ENCODE data around the gene GEMIN2.
"Not testable (repeated sequence)": the region's sequence is repeated elsewhere in the genome, so short reads cannot be mapped to it uniquely, and the experiment has no call there.

GEMIN2 gene, protein sequence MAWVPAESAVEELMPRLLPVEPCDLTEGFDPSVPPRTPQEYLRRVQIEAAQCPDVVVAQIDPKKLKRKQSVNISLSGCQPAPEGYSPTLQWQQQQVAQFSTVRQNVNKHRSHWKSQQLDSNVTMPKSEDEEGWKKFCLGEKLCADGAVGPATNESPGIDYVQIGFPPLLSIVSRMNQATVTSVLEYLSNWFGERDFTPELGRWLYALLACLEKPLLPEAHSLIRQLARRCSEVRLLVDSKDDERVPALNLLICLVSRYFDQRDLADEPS

DNA sequence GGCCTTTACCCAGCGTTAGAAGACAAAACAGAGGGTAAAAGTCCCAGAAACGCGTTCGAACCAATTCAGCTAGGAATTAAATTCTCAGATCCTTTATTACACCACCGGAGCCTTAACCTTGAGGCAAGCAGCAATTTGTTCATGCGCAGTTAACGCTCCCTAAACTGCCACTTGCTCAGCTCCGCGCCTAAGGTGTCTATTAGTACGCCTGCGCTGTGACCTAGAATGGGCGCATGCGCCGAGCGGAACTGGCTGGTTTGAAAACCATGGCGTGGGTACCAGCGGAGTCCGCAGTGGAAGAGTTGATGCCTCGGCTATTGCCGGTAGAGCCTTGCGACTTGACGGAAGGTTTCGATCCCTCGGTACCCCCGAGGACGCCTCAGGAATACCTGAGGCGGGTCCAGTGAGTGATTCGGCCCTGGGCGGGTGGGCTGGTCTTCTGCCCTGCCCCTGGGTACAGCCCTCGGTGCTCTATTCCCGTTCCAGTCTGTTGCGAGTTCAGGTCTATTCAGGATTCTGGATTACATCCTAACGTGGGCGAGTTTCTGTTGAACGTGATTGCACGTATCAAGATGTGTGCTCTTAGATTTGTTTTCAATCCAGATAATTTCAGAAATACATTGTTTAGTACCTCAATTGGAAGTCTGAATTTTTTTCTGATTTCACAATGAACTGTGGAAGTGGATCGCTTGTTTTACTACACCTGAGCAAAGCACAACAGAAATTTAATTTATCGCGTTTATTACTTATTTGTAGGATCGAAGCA lies at the start of gene GEMIN2:
GEMIN2 (plus strand) TSS at position 251 of the 766 bp plus-strand sequence; CDS start at position 267, 16 bp downstream.
- Mint-ChIP-seq H3K27me3 (no peaks in the 10 kb centered on the region), H3K27ac (peak within 1 kb of the TSS; percentile 96), H3K36me3 (ENCODE audit: low read depth) (peaks cover 24% of the 10 kb centered on the region), H3K4me1 (ENCODE audit: low read depth) (peaks cover 29% of the 10 kb centered on the region), H3K9me3 (no peaks in the 10 kb centered on the region), H3K4me3 (peak within 1 kb of the TSS; percentile 98)

DNA sequence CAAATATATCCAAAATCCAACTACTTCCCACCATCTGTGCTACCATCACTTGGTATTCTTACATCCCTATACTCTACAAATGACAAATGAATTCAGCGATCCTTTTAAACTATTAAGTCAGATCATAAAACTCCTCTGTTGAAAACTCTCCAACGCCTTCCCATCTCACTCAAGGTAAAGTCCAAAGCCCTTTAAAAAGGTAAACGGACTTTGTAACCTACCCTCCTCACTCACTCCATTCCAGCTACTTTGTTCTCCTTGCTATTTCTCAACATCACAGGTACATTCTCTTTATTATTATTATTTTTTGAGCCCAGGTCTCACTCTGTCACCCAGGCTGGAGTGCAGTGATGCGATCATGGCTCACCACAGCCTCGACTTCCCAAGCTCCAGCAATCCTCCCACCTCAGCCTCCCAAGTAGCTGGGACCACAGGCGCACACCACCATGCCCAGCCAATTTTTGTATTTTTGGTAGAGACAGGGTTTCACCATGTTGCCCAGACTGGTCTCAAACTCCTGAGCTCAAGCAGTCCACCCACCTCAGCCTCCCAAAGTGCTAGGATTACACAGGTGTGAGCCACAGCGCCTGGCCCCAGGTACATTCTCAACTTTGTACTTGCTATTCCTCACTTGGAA lies 44.8 kb upstream of the GEMIN2 start:
- not testable (repeated sequence) for H3K9me3 Mint-ChIP-seq; H3K27ac Mint-ChIP-seq; H3K4me1 Mint-ChIP-seq (ENCODE audit: low read depth); H3K4me3 Mint-ChIP-seq; H3K27me3 Mint-ChIP-seq
- peaks cover 56% of the 10 kb centered on the region for H3K36me3 Mint-ChIP-seq (ENCODE audit: low read depth)

DNA sequence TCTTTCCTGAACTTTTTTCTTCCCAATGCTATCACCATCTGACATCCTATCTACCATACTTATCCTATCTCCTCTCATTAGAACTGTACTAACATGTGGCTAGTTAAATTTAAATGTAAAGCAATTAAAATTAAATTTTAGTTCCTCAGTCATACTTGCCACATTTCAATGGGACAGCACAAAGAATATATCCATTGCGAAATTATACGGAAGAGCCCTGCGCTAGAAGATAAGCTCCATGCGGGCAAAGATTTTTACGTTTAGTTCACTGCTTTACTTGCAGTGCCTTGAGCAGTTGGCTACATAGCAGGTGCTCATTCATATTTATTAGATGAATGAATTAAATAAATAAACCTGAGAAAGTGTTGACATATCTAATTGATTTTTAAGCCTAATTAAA lies 44.2 kb upstream of the GEMIN2 start:
- no peak overlapping the region for H3K4me3 Mint-ChIP-seq
- H3K4me1 Mint-ChIP-seq (ENCODE audit: low read depth) = no peaks in the 10 kb centered on the region
- no peaks in the 10 kb centered on the region for H3K9me3 Mint-ChIP-seq
- H3K27me3 Mint-ChIP-seq = no peaks in the 10 kb centered on the region
- no peak overlapping the region for H3K27ac Mint-ChIP-seq
- H3K36me3 Mint-ChIP-seq (ENCODE audit: low read depth) = peaks cover 53% of the 10 kb centered on the region

DNA sequence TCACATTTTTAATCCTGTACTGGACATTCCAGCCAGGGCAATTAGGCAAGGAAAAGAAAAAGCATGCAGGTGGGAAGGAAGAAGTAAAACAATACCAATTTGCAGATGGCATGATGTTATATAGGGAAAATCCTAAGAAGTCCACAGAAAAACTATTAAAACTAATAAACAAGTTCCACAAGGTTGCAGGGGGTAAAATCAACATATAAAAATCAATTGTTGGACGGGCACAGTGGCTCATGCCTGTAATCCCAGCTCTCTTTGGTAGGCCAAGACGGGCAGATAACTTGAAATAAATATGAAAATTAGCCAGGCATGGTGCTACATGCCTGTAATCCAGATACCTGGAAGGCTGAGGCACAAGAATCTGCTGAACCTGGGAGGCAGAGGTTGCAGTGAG lies 43.0 kb upstream of the GEMIN2 start:
- Mint-ChIP-seq H3K27ac (no peak overlapping the region), H3K9me3 (no peaks in the 10 kb centered on the region), H3K4me1 (ENCODE audit: low read depth) (no peaks in the 10 kb centered on the region), H3K4me3 (no peak overlapping the region), H3K27me3 (no peaks in the 10 kb centered on the region), H3K36me3 (ENCODE audit: low read depth) (peaks cover 53% of the 10 kb centered on the region)

DNA sequence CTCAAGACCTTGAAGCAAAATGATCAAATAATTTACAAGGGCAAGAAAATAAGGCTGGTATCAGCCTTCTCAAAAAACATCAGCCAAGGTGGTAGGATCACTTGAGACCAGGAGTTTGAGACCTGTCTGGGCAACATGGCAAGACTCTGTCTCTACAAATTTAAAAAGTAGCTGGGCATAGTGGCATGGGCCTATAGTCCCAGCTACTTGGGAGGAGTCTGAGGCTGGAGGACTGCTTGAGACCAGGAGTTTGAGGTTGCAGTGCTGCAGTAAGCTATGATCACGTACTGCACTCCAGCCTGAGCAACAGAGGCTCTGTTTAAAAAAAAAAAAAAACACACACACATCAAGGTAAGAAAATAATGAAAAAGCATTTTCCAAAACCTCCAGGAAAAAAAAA lies 33.2 kb upstream of the GEMIN2 start:
- Mint-ChIP-seq H3K9me3 (no peaks in the 10 kb centered on the region), H3K4me3 (no peak overlapping the region), H3K36me3 (ENCODE audit: low read depth) (peaks cover 61% of the 10 kb centered on the region), H3K4me1 (ENCODE audit: low read depth) (no peaks in the 10 kb centered on the region), H3K27ac (no peak overlapping the region), H3K27me3 (no peaks in the 10 kb centered on the region)

DNA sequence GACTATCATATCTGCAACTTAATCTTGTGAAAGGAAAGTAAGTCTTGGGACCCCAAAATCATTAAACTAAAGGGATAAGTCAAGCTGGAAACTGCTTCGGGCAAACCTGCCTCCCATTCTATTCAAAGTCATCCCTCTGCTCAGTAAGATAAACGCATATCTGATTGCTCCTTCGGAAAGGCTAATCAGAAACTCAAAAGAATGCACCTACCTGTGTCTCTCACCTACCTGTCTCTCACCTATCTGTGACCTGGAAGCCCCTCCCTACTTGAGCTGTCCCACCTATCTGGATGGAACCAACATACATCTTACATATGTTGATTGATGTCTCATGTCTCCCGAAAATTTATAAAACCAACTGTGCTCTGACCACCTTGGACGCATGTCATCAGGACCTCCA lies 31.0 kb upstream of the GEMIN2 start:
- Mint-ChIP-seq H3K9me3 (no peaks in the 10 kb centered on the region), H3K4me3 (no peak overlapping the region), H3K4me1 (ENCODE audit: low read depth) (no peaks in the 10 kb centered on the region), H3K27ac (no peak overlapping the region), H3K36me3 (ENCODE audit: low read depth) (peaks cover 65% of the 10 kb centered on the region), H3K27me3 (no peaks in the 10 kb centered on the region)

DNA sequence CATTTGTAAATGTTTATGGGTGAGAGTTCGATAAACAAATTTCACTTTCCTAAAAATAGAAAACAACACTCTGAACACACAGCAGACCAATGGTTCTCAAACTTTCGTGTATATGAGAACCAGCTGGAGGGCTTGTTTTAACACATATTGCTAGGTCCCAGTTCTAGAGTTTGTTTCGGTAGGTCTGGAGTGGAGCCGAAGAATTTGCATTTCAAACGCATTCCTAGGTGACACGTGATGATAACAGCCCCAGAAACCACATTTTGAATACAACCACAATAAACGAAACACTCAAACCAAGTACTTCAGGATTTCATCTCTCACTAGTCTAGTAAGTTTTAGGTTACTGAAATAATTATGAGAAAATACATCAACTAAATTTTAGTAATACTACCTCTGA lies 28.2 kb upstream of the GEMIN2 start:
- Mint-ChIP-seq H3K27ac (no peak overlapping the region), H3K9me3 (no peaks in the 10 kb centered on the region), H3K36me3 (ENCODE audit: low read depth) (peaks cover 69% of the 10 kb centered on the region)

DNA sequence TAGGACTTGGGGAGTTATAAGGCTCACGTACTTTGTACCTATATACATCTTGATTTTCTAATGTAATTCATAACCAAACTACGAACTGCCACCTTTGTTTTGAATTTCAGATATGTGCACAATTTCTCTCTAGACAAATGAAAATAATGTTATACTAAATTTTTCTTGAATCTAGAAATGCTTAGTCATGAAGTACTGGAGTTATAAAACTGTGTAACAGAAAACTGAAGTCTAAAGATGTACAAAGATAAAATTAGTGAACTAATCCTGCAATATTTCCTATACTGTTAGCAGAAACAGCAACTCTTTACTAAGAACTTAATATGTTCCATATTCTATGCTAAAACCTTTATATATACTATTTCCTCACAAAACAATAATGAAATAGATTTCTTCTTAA lies 26.6 kb upstream of the GEMIN2 start:
- Mint-ChIP-seq H3K27me3 (no peaks in the 10 kb centered on the region), H3K4me3 (no peak overlapping the region), H3K4me1 (ENCODE audit: low read depth) (peaks cover 10% of the 10 kb centered on the region), H3K9me3 (no peaks in the 10 kb centered on the region), H3K36me3 (ENCODE audit: low read depth) (peaks cover 74% of the 10 kb centered on the region), H3K27ac (no peak overlapping the region)

More for the DNA sequence above, 28.2 kb upstream of the GEMIN2 start:
- Mint-ChIP-seq H3K4me3 (no peak overlapping the region), H3K27me3 (no peaks in the 10 kb centered on the region), H3K4me1 (ENCODE audit: low read depth) (no peaks in the 10 kb centered on the region)

DNA sequence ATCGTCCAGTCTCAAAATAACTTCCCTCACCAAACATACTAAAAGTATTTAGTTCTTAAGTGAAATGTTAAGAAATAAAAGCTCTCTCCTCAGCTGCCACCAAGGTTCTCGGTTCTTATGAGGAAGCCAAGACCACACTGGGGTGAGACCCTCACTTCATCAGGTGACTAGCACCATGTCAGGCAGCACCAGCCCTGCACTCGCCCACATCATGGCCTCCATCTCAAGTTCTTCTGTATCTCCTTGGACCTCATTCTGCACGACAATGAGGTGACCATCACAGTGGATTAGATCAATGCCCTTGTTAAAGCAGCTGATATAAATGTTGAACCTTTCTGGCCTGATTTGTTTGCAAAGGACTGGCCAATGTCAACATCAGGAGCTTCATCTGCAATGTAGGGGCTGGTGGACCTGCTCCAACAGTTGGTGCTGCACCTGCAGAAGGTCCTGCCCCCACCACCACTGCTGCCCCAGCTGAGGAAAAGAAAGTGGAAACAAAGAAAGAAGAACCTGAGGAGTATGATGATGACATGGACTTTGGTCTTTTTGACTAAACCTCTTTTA lies 23.5 kb upstream of the GEMIN2 start:
- no peaks in the 10 kb centered on the region for H3K9me3 Mint-ChIP-seq
- peaks cover 24% of the 10 kb centered on the region for H3K4me1 Mint-ChIP-seq (ENCODE audit: low read depth)
- peak overlapping the region; percentile 29 for H3K27ac Mint-ChIP-seq
- H3K4me3 Mint-ChIP-seq = no peak overlapping the region
- H3K27me3 Mint-ChIP-seq = no peaks in the 10 kb centered on the region
- peaks cover 63% of the 10 kb centered on the region for H3K36me3 Mint-ChIP-seq (ENCODE audit: low read depth)

DNA sequence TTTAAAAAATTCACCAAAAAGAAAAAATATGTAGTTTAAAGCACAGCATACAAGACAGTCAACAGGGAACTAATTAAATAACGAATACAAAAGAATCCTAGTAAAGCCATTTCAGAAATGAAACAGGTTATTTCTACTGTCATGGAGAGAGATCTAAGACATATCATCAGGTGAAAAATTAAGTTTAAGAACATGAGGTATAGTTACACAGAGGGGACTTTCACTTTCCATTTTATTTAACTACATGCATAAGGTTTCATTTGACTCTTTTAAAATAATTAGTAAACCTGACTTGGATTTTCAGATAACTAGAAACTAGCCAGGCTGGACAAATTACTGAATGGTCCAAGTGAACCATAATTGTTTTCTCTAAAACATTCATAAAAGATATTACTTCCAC lies 22.4 kb upstream of the GEMIN2 start:
- Mint-ChIP-seq H3K9me3 (no peaks in the 10 kb centered on the region), H3K4me3 (no peak overlapping the region), H3K36me3 (ENCODE audit: low read depth) (peaks cover 56% of the 10 kb centered on the region), H3K27ac (peak overlapping the region; percentile 36), H3K27me3 (no peaks in the 10 kb centered on the region), H3K4me1 (ENCODE audit: low read depth) (peaks cover 33% of the 10 kb centered on the region)

DNA sequence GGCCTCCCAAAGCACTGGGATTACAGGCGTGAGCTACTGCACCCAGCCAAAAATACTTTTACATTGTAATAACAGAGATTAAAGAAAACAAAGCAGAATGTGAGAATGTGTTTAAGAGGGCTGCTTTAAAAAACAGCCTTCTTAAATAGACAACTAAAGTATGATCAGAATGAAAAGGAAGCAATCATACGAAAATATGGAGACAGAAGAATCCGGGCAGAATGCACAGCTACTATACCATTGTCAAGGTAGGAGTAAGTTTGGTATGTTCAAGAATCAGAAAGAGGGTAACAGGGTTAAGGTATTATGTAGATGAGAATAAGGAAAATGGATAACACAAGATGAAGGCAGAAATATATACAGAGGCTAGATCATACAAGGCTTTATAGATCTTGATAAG lies 19.6 kb upstream of the GEMIN2 start:
- no peak overlapping the region for H3K4me3 Mint-ChIP-seq
- H3K4me1 Mint-ChIP-seq (ENCODE audit: low read depth) = peaks cover 52% of the 10 kb centered on the region
- no peaks in the 10 kb centered on the region for H3K9me3 Mint-ChIP-seq
- H3K27me3 Mint-ChIP-seq = no peaks in the 10 kb centered on the region
- peak overlapping the region; percentile 61 for H3K27ac Mint-ChIP-seq
- H3K36me3 Mint-ChIP-seq (ENCODE audit: low read depth) = peaks cover 45% of the 10 kb centered on the region

DNA sequence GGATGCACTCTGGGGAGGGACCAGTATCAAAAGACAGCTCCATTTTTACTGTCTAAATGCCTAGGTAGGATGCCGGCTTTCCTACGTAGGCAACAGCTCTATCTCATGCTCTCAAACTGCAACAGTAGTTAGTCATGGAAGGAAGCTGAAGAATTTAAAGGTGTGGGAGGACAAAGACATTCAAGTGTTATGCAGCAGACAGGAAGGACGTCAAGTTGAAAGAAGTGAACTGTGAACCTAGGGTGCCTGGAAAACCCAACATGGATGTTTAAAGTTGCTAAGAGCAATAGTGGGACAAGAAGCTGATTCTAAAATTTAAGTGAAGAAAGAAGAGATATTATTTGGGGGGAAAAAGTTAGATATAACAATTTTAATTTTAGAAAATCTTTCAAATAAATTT lies 17.0 kb upstream of the GEMIN2 start:
- Mint-ChIP-seq H3K4me1 (ENCODE audit: low read depth) (peaks cover 58% of the 10 kb centered on the region), H3K27ac (peak overlapping the region; percentile 79), H3K36me3 (ENCODE audit: low read depth) (peaks cover 34% of the 10 kb centered on the region), H3K27me3 (no peaks in the 10 kb centered on the region), H3K9me3 (no peaks in the 10 kb centered on the region), H3K4me3 (peak overlapping the region; percentile 26)

DNA sequence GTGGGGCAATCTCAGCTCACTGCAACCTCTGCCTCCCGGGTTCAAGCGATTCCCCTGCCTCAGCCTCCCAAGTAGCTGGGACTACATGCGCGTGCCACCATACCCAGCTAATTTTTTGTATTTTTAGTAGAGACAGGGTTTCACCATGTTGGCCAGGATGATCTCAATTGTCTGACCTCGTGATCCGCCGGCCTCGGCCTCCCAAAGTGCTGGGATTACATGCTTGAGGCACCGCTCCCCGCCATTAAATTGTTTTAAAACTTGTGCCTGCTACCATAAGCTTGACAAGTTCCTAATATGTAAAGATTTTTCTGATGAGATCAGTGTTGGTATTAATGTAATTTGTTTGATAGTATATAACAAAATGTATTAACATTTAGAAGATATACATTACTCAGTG lies 14.9 kb upstream of the GEMIN2 start:
- peaks cover 66% of the 10 kb centered on the region for H3K4me1 Mint-ChIP-seq (ENCODE audit: low read depth)
- H3K4me3 Mint-ChIP-seq, H3K27me3 Mint-ChIP-seq, H3K9me3 Mint-ChIP-seq, H3K27ac Mint-ChIP-seq: not testable (repeated sequence)
- H3K36me3 Mint-ChIP-seq (ENCODE audit: low read depth) = peaks cover 32% of the 10 kb centered on the region

DNA sequence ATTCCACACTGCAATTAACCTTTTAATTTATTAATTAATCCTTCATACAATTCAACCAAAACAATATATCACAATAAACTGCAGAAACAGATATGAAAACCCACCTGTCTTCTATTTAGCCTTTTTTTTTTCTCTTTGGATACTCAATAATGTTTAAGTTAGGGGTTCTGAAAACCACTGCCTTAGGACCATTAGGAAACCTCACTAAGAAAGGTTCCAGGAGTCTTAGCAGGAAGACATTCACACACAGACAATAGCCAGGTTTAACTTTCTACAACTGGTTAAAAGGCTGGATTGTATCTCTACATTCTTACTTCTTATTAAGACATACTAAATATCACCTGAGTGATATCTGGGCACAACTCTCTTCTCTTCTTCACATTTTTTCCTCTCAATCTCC lies 14.4 kb upstream of the GEMIN2 start:
- no peak overlapping the region for H3K4me3 Mint-ChIP-seq

More for the DNA sequence above, 14.4 kb upstream of the GEMIN2 start:
- Mint-ChIP-seq H3K9me3 (no peaks in the 10 kb centered on the region), H3K27me3 (no peaks in the 10 kb centered on the region), H3K36me3 (ENCODE audit: low read depth) (peaks cover 27% of the 10 kb centered on the region), H3K27ac (peak overlapping the region; percentile 12), H3K4me1 (ENCODE audit: low read depth) (peaks cover 66% of the 10 kb centered on the region)

Measured in stimulated activated naive CD8-positive, alpha-beta T cell treated with anti-CD3 and anti-CD28 coated beads, Interleukin-15, Interleukin-2, amounts not matched to agents 100 ng/mL and 50 ng/mL, for 24 hours (primary cell).